PC-9 (cell line): ENCODE data around the gene PTGES2. TPM values are rescaled to one million over a fixed set of nuclear protein-coding genes. Genes with fewer than 3 reads are reported as not detected.
A peak's percentile ranks its signal among the peaks of the same experiment; 100 is the strongest.

Source experiments
- BruUV-seq: library from RNA; stranded (reverse); fragments of 400-500 nt; replicated peaks from 2 replicates; lab custom pipeline; 2021; lab: Mats Ljungman, UMichigan
- CTCF ChIA-PET: fragments of 300-600 bp; sonication (Branson Sonifier 250); formaldehyde crosslinking; loops from one replicate; lab custom pipeline; 2022; ENCODE audit warnings: antibody characterized with exemption; lab: Charles Lee
- POLR2A ChIA-PET: fragments of 300-600 bp; sonication (Branson Sonifier 250); formaldehyde crosslinking; loops from one replicate; lab custom pipeline; 2022; ENCODE audit warnings: antibody characterized with exemption; ENCODE audit not compliant: unreplicated experiment; lab: Charles Lee
- DNase-seq, 2 experiments: peaks; one replicate each; pipeline versions ENCODE4 v3.0.0 to v3.0.0-alpha.2; 2015 to 2022; ENCODE audit warnings: mixed read lengths in 1 of 2
- H2AFZ ChIP-seq: fragments of 200-600 bp; sonication (generic); 2 replicates; pipeline ENCODE4 v1.8.1; 2017; ENCODE audit warnings: antibody characterized with exemption
- H3F3A ChIP-seq: fragments of 200-600 bp; sonication (generic); 2 replicates; pipeline ENCODE4 v1.8.1; 2017; ENCODE audit warnings: antibody characterized with exemption, mild to moderate bottlenecking, low read depth; ENCODE audit not compliant: insufficient read depth
- H3K27ac ChIP-seq: fragments of 200-600 bp; sonication (generic); 2 replicates; pipeline ENCODE4 v1.6.1; 2016; ENCODE audit warnings: mixed run types
- H3K27me3 ChIP-seq: fragments of 200-600 bp; sonication (generic); 2 replicates; pipeline ENCODE4 v1.6.1; 2016; ENCODE audit warnings: low read depth, mixed run types; ENCODE audit not compliant: insufficient read depth
- H3K36me3 ChIP-seq: fragments of 200-600 bp; sonication (generic); 2 replicates; pipeline ENCODE4 v1.6.1; 2016; ENCODE audit warnings: low read depth, mixed run types
- H3K4me1 ChIP-seq: fragments of 200-600 bp; sonication (generic); replicated peaks from 2 replicates; pipeline ENCODE4 v1.6.1; 2016; ENCODE audit warnings: mixed run types; ENCODE audit not compliant: insufficient read depth
- H3K4me2 ChIP-seq: fragments of 200-600 bp; sonication (generic); 2 replicates; pipeline ENCODE4 v1.6.1; 2017; ENCODE audit warnings: mixed run types
- H3K4me3 ChIP-seq: fragments of 200-600 bp; sonication (generic); 2 replicates; pipeline ENCODE4 v1.6.1; 2016; ENCODE audit warnings: mixed run types
- H3K79me2 ChIP-seq: fragments of 200-600 bp; sonication (generic); 2 replicates; pipeline ENCODE4 v1.6.1; 2017; ENCODE audit warnings: low read depth, mixed run types
- H3K9me2 ChIP-seq: fragments of 200-600 bp; sonication (generic); 2 replicates; pipeline ENCODE4 v1.8.1; 2017; ENCODE audit warnings: mild to moderate bottlenecking; ENCODE audit not compliant: insufficient read depth
- H3K9me3 ChIP-seq: fragments of 200-600 bp; sonication (generic); 2 replicates; pipeline ENCODE4 v1.8.1; 2016; ENCODE audit warnings: low read depth; ENCODE audit not compliant: insufficient read depth
- H4K20me1 ChIP-seq: fragments of 200-600 bp; sonication (generic); 2 replicates; pipeline ENCODE4 v1.8.1; 2017; ENCODE audit not compliant: insufficient read depth
- CTCF ChIP-seq: fragments of 200-600 bp; sonication (generic); conservative IDR thresholded peaks from 2 replicates; pipeline ENCODE4 v1.6.1; 2017; ENCODE audit warnings: mixed run types, antibody characterized with exemption, mild to moderate bottlenecking, moderate library complexity
- EZH2 ChIP-seq: fragments of 200-600 bp; sonication (generic); IDR thresholded peaks from 2 replicates; pipeline ENCODE4 v1.8.0; 2017; ENCODE audit warnings: antibody characterized with exemption, low read depth
- intact Hi-C: fragments of 100-400 bp; cut with micrococcal nuclease; formaldehyde crosslinking; loops from one replicate; pipeline ENCODE4 v1.10.0; 2022; ENCODE audit not compliant: unreplicated experiment
- total RNA-seq: library from RNA; stranded (reverse); gene quantifications from 2 replicates; pipeline ENCODE4 v1.2.3, GENCODE V29; 2021

Gene PTGES2
- total RNA-seq, 1 experiment from 2014 or later = 95.2 TPM

DNA sequence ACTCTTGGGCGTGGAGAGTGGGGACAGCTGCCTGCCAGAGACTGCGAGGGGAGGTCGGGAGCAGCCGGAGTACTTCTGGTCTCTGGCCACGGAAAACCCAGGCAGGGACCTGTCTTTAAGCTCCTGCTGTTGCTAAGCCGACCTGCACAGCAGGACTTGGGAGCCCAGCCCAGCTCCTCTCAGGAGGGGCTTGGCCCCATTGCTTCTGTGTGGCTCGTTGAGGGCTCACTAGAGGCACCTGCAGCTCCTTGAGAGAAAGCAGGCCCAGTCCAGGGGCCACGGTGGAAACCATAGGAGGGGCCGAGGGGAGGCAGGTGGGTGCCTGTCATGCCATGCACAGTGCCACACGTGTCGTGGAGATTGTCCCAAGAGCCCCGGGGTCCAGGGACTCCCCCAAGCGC lies 18.4 kb upstream of the PTGES2 start:
- peaks cover 75% of the 10 kb centered on the region for H3F3A ChIP-seq
- no peaks in the 10 kb centered on the region for H3K27me3 ChIP-seq
- POLR2A ChIA-PET = interaction anchor here (0.6 to 0.7 kb wide), 4 partner anchors 14 to 229 kb away, joined by 3 to 5 read pairs (median 4); partner anchors contain the start of genes BBLN, CIZ1 and ST6GALNAC4
- H3K4me1 ChIP-seq = peaks cover 76% of the 10 kb centered on the region
- DNase-seq = no peak
- H3K4me3 ChIP-seq = peak overlapping the region; percentile 20; the same call in 1 of the 2 replicates
- H3K9me2 ChIP-seq = no peaks in the 10 kb centered on the region
- TF ChIP-seq EZH2 (no peak), CTCF (no peak)
- intact Hi-C loops = loop anchor here (5.0 kb wide), 1 partner anchor 46 kb away; the partner anchor contains the start of gene CIZ1
- H3K36me3 ChIP-seq = peaks cover 7% of the 10 kb centered on the region; the same call in 1 of the 2 replicates
- peaks cover 41% of the 10 kb centered on the region for H3K79me2 ChIP-seq
- H4K20me1 ChIP-seq = peaks cover 3% of the 10 kb centered on the region
- H3K27ac ChIP-seq = peak overlapping the region; percentile 87
- H2AFZ ChIP-seq = no peak overlapping the region
- peak overlapping the region; percentile 72 for H3K4me2 ChIP-seq
- BruUV-seq = no TSS peak
- no peaks in the 10 kb centered on the region for H3K9me3 ChIP-seq
- CTCF ChIA-PET = interaction anchor here (0.5 to 0.6 kb wide), 3 partner anchors 46 to 193 kb away, joined by 3 to 9 read pairs (median 3); no protein-coding TSS in a partner anchor

- CTCF ChIA-PET = interaction anchor here (0.5 to 0.6 kb wide), 2 partner anchors 184 to 194 kb away, joined by 3 to 9 read pairs; no protein-coding TSS in a partner anchor
- no peak for TF ChIP-seq CTCF
- no peak for TF ChIP-seq EZH2
Observed at GRCh38 chr9:128145536-128145935, 18.0 kb upstream of the PTGES2 start.

DNA sequence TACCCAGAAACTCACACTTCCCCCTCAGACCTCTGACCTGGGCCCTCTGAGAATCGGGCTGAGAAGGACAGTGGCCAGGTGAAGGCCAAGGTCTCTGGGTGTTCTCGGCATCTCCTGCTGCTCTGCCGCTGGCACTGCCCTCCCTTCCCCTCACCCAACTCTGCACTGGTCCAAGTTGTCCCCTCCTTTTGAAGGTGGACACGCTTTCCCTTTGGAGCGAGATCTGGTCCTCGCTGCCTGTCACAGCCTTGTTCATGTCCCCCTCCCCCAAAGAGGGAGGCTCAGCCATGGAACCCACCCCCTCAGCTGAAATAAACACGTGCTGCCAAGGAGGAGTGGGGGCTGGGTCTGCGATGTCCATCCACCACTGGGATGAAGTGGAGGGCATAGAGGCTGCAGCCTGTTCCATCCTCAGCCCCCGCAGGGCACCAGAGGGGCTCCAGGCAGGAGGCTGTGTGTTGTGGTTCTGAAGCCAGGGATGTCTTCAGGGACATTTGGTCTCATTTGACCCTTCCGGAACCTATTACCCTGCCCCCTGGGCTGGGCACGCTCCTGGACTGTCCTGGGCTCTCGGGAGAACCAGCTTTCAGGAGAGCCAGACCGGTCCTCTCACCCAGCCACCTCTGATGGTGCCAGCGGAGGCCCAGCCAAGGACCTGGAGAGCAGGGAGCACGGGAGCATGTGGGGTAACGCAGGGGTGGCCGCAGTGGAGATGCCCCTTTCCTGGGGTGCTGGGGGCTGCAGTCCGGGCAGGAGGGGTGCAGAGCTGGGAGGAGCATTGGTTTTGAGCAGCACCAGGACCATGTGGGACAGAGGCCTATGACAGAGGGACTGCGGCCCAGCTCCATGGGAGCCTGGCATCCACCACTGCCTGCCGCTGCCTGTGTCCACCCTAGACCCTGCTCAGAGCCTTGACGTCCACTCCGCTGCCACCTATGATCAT lies 17.0 kb upstream of the PTGES2 start:
- no peaks in the 10 kb centered on the region for H3K9me3 ChIP-seq
- no peaks in the 10 kb centered on the region for H4K20me1 ChIP-seq
- TF ChIP-seq EZH2 = no peak
- H3K36me3 ChIP-seq = no peaks in the 10 kb centered on the region
- no peak for DNase-seq
- peaks cover 27% of the 10 kb centered on the region; the same call in 1 of the 2 replicates for H3K79me2 ChIP-seq
- H3K27me3 ChIP-seq = no peaks in the 10 kb centered on the region
- BruUV-seq = TSS peak; percentile 16
- peaks cover 74% of the 10 kb centered on the region for H3K4me1 ChIP-seq
- ChIA-PET CTCF (interaction anchor here (0.5 kb wide), 1 partner anchor 25 kb away, joined by 3 read pairs; no protein-coding TSS in a partner anchor), POLR2A (interaction anchor here (0.6 kb wide), 1 partner anchor 16 kb away, joined by 3 read pairs; no protein-coding TSS in a partner anchor)
- peak overlapping the region; percentile 72 for H3K4me2 ChIP-seq
- H3F3A ChIP-seq = peaks cover 65% of the 10 kb centered on the region
- H2AFZ ChIP-seq = no peak overlapping the region
- no peak overlapping the region for H3K4me3 ChIP-seq
- no peaks in the 10 kb centered on the region for H3K9me2 ChIP-seq
- intact Hi-C loops = loop anchor here (5.0 kb wide), 1 partner anchor 48 kb away; the partner anchor contains the start of gene CIZ1
- peak overlapping the region; percentile 87 for H3K27ac ChIP-seq

More at GRCh38 chr9:128145536-128145935, 18.0 kb upstream of the PTGES2 start:
- peak; percentile 85 to 96 for DNase-seq
- POLR2A ChIA-PET = interaction anchor here (0.6 to 0.7 kb wide), 4 partner anchors 17 to 229 kb away, joined by 3 to 5 read pairs (median 3); partner anchors contain the start of genes CIZ1 and ST6GALNAC4
- Histone ChIP-seq H3K27ac (peak overlapping the region; percentile 87), H3K79me2 (peaks cover 37% of the 10 kb centered on the region), H2AFZ (no peak overlapping the region), H3K27me3 (no peaks in the 10 kb centered on the region), H3K4me2 (peak overlapping the region; percentile 72), H3K9me3 (no peaks in the 10 kb centered on the region), H3K36me3 (peaks cover 7% of the 10 kb centered on the region; the same call in 1 of the 2 replicates), H4K20me1 (no peaks in the 10 kb centered on the region; the same call in 1 of the 2 replicates), H3K4me3 (peak overlapping the region; percentile 20; the same call in 1 of the 2 replicates), H3K4me1 (peaks cover 74% of the 10 kb centered on the region), H3K9me2 (no peaks in the 10 kb centered on the region), H3F3A (peaks cover 73% of the 10 kb centered on the region)
- no TSS peak for BruUV-seq
- intact Hi-C loops = loop anchor here (5.0 kb wide), 1 partner anchor 47 kb away; the partner anchor contains the start of gene CIZ1
